Kidney (tissue), 14 donors: ENCODE data around the gene SLC16A9. TPM values are rescaled to one million over a fixed set of nuclear protein-coding genes. Genes with fewer than 3 reads are reported as not detected.
A peak's percentile ranks its signal among the peaks of the same experiment; 100 is the strongest.

Source experiments
- DNase-seq, 5 donors: peaks; one replicate each; pipeline ENCODE4 v3.0.0-alpha.2; 2013 to 2020
- FAIRE-seq: peaks from 2 replicates; lab custom pipeline; 2012; peaks lifted over from hg19 to GRCh38; lab: Jason Lieb, UNC
- H3K27ac ChIP-seq, 2 donors: one replicate each; pipeline ENCODE4 v1.7.0; 2013; ENCODE audit warnings: low read depth in 2 of 2, low read length in 2 of 2, inconsistent platforms in 1 of 2
- H3K27me3 ChIP-seq: one replicate; pipeline ENCODE4 v1.7.1; 2013; ENCODE audit warnings: low read length, inconsistent platforms; ENCODE audit not compliant: control insufficient read depth, insufficient read depth
- H3K36me3 ChIP-seq, 3 donors: one replicate each; pipeline versions ENCODE4 v1.7.0 to v1.7.1; 2013; ENCODE audit warnings: low read length in 3 of 3, control low read depth in 1 of 3, inconsistent platforms in 1 of 3; ENCODE audit not compliant: insufficient read depth in 3 of 3, control insufficient read depth in 2 of 3
- H3K4me1 ChIP-seq, 3 donors: one replicate each; pipeline versions ENCODE4 v1.7.0 to v1.7.1; 2013; ENCODE audit warnings: low read length in 3 of 3, inconsistent platforms in 1 of 3, low read depth in 1 of 3; ENCODE audit not compliant: control insufficient read depth in 2 of 3, insufficient read depth in 2 of 3
- H3K4me3 ChIP-seq, 3 donors: one replicate each; pipeline versions ENCODE4 v1.7.0 to v1.8.1; 2013; ENCODE audit warnings: low read length in 3 of 3, control low read depth in 1 of 3, inconsistent platforms in 1 of 3
- H3K9ac ChIP-seq, 3 donors: one replicate each; pipeline versions ENCODE4 v1.7.0 to v1.7.1; 2013; ENCODE audit warnings: low read length in 3 of 3, control low read depth in 1 of 3, inconsistent platforms in 1 of 3
- H3K9me3 ChIP-seq, 3 donors: one replicate each; pipeline versions ENCODE4 v1.7.0 to v1.7.1; 2013; ENCODE audit warnings: low read length in 3 of 3, control low read depth in 1 of 3, inconsistent platforms in 1 of 3; ENCODE audit not compliant: control insufficient read depth in 2 of 3, insufficient read depth in 1 of 3
- intact Hi-C: fragments of 100-400 bp; cut with DNase I; formaldehyde crosslinking; loops from one replicate; pipeline ENCODE4 v1.11.1; 2022
- polyA plus RNA-seq: library from polyadenylated mRNA; stranded (reverse); fragments of 350-450 nt; fragmentation: Illumina TruSeq; extraction: RNeasy Lipid Tissue Mini Kit (QIAGEN cat#74804); gene quantifications from one replicate; pipeline ENCODE4 v1.2.3, GENCODE V29; 2014; ENCODE audit warnings: low read depth, low replicate concordance; ENCODE audit not compliant: insufficient read depth
- total RNA-seq: library from RNA; stranded (reverse); fragmentation: NEBNext Ultra II Directional; extraction: Animal tissue kit (Norgen Biotek cat#: 25700); gene quantifications from one replicate; pipeline ENCODE4 v1.2.1, GENCODE V29; 2021
- TF ChIP-seq, protein P1 (sequence below): IDR thresholded peaks from 3 replicates; pipeline ENCODE4 v1.5.1; 2012; ENCODE audit warnings: mild to moderate bottlenecking, moderate library complexity, borderline replicate concordance; ENCODE audit not compliant: insufficient read depth; ENCODE audit errors: extremely low read depth
- donor health status: control.
- donor health status: control.
- donor health status: control.
- donor health status: control.
- donor health status: control.
- donor health status: DM: yes; HTN: yes; CAD: no.
- donor health status: Normal renal cell carcinoma (clear cell type).

The SLC16A9 gene
- total and polyA plus RNA-seq, 2 donors from 2014 or later, result 15.5 to 91.1 TPM

GRCh38 chr10:59741583-59741982, 31.9 kb upstream of the SLC16A9 start:
- Histone ChIP-seq H3K27ac (no peak overlapping the region), H3K9ac (no peak overlapping the region), H3K4me3 (no peak overlapping the region), H3K4me1 (no peaks in the 10 kb centered on the region), H3K27me3 (no peaks in the 10 kb centered on the region), H3K36me3 (no peaks in the 10 kb centered on the region), H3K9me3 (no peaks in the 10 kb centered on the region)
- no peak for FAIRE-seq
- no peak for DNase-seq
- TF ChIP-seq, protein P1, sequence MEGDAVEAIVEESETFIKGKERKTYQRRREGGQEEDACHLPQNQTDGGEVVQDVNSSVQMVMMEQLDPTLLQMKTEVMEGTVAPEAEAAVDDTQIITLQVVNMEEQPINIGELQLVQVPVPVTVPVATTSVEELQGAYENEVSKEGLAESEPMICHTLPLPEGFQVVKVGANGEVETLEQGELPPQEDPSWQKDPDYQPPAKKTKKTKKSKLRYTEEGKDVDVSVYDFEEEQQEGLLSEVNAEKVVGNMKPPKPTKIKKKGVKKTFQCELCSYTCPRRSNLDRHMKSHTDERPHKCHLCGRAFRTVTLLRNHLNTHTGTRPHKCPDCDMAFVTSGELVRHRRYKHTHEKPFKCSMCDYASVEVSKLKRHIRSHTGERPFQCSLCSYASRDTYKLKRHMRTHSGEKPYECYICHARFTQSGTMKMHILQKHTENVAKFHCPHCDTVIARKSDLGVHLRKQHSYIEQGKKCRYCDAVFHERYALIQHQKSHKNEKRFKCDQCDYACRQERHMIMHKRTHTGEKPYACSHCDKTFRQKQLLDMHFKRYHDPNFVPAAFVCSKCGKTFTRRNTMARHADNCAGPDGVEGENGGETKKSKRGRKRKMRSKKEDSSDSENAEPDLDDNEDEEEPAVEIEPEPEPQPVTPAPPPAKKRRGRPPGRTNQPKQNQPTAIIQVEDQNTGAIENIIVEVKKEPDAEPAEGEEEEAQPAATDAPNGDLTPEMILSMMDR, result no peak
- intact Hi-C loops, result no loop called here

- Histone ChIP-seq H3K4me1 (peaks cover 0 to under 1% (median 0%) of the 10 kb centered on the region in 3 donors), H3K27me3 (no peaks in the 10 kb centered on the region), H3K4me3 (no peak overlapping the region), H3K9ac (no peak overlapping the region), H3K9me3 (no peaks in the 10 kb centered on the region), H3K27ac (no peak overlapping the region), H3K36me3 (no peaks in the 10 kb centered on the region)
- no peak for DNase-seq
- intact Hi-C loops, result no loop called here
- FAIRE-seq, result no peak
- TF ChIP-seq, protein P1, result no peak
These were observed 31.4 kb upstream of the SLC16A9 start for GRCh38 chr10:59741048-59741447.

DNA sequence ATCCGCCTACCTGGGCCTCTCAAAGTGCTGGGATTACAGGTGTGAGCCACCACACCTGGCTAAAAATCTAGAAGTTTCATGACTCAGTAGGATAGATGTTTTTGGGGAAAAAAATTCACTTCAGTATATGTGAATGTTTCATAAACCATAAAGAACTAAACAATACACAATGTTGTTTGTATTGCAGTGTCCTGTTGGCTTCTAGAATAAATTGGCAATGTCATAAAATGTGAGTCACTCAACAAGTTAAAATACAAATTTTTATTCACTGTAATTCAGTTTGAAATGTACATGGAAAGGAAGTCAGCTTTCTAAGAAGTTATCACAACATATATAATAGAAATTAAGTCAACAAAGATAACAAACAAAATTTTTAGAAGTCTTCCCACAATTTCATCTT, 27.1 kb upstream of the SLC16A9 start:
- H3K36me3 ChIP-seq, result no peaks in the 10 kb centered on the region
- no peak overlapping the region for H3K9ac ChIP-seq
- no peak overlapping the region for H3K4me3 ChIP-seq
- peaks cover 0 to 12% (median 0%) of the 10 kb centered on the region in 3 donors for H3K4me1 ChIP-seq
- H3K27me3 ChIP-seq, result no peaks in the 10 kb centered on the region
- DNase-seq, result no peak
- no peaks in the 10 kb centered on the region for H3K9me3 ChIP-seq
- no peak overlapping the region for H3K27ac ChIP-seq
- no peak for FAIRE-seq
- TF ChIP-seq, protein P1, result no peak
- intact Hi-C loops, result no loop called here

GRCh38 chr10:59735296-59735695, 25.6 kb upstream of the SLC16A9 start:
- Histone ChIP-seq H3K4me1 (peaks cover 0 to 12% (median 0%) of the 10 kb centered on the region in 3 donors), H3K27ac (peak overlapping the region in 1 of 2 donors; percentile 66), H3K9ac (no peak overlapping the region), H3K9me3 (no peaks in the 10 kb centered on the region), H3K36me3 (no peaks in the 10 kb centered on the region), H3K27me3 (no peaks in the 10 kb centered on the region), H3K4me3 (no peak overlapping the region)
- TF ChIP-seq, protein P1, result no peak
- intact Hi-C loops, result no loop called here
- FAIRE-seq (peak; percentile 82), DNase-seq (peak in 2 of 5 donors; percentile 29 to 33)
